ENCODE measurements around the gene EGFR.

The EGFR gene

GRCh38 chr7:55108401-55108800 lies 89.6 kb downstream of the EGFR start:
- no peak for DNase-seq

GRCh38 chr7:55108818-55109217 lies 90.0 kb downstream of the EGFR start:
- peak; percentile 42 for DNase-seq

GRCh38 chr7:55109404-55110167 lies 90.8 kb downstream of the EGFR start:
- DNase-seq, result peak; percentile 81

GRCh38 chr7:55110282-55110992 lies 91.6 kb downstream of the EGFR start:
- DNase-seq, result peak; percentile 79

- DNase-seq, result peak; percentile 98
These were observed 92.2 kb downstream of the EGFR start for GRCh38 chr7:55110993-55111361.

- DNase-seq, result no peak
These were observed 93.2 kb downstream of the EGFR start for GRCh38 chr7:55112056-55112455.

GRCh38 chr7:55113760-55114540 lies 95.1 kb downstream of the EGFR start:
- peak; percentile 68 for DNase-seq

- DNase-seq, result no peak
These were observed 98.5 kb downstream of the EGFR start for GRCh38 chr7:55117286-55117685.

- no peak for DNase-seq
These were observed 99.6 kb downstream of the EGFR start for GRCh38 chr7:55118426-55118825.

- DNase-seq, result no peak
These were observed 100.8 kb downstream of the EGFR start for GRCh38 chr7:55119571-55119970.

GRCh38 chr7:55120074-55120473 lies 101.3 kb downstream of the EGFR start:
- no peak for DNase-seq

- DNase-seq, result no peak
These were observed 101.8 kb downstream of the EGFR start for GRCh38 chr7:55120501-55121198.

GRCh38 chr7:55121249-55121648 lies 102.4 kb downstream of the EGFR start:
- DNase-seq, result no peak

GRCh38 chr7:55122263-55122662 lies 103.4 kb downstream of the EGFR start:
- no peak for DNase-seq

GRCh38 chr7:55124989-55125875 lies 106.4 kb downstream of the EGFR start:
- DNase-seq, result no peak

GRCh38 chr7:55127135-55127551 lies 108.3 kb downstream of the EGFR start:
- peak; percentile 69 for DNase-seq

GRCh38 chr7:55127622-55128081 lies 108.8 kb downstream of the EGFR start:
- DNase-seq, result peak; percentile 99

- DNase-seq, result peak; percentile 75
These were observed 110.0 kb downstream of the EGFR start for GRCh38 chr7:55128693-55129394.

- peak; percentile 92 for DNase-seq
These were observed 111.0 kb downstream of the EGFR start for GRCh38 chr7:55129541-55130394.

All from DMS79 treated with DMSO at 0.1 percent for 48 hours (cell line).